Measurements from ENCODE around the gene TOP2A. TPM values are rescaled to one million over a fixed set of nuclear protein-coding genes. Genes with fewer than 3 reads are reported as not detected.
A peak's percentile ranks its signal among the peaks of the same experiment; 100 is the strongest.

The TOP2A gene
- total RNA-seq, 1 donor from 2014 or later = 114 TPM

- Mint-ChIP-seq H3K9me3 (ENCODE audit: low read depth) (no peaks in the 10 kb centered on the region), H3K4me3 (ENCODE audit: low read depth) (no peak overlapping the region), H3K27ac (no peak overlapping the region), H3K36me3 (ENCODE audit: insufficient read depth) (no peaks in the 10 kb centered on the region), H3K4me1 (ENCODE audit: low read depth) (peaks cover 2% of the 10 kb centered on the region), H3K27me3 (peaks cover 15% of the 10 kb centered on the region)
- DNase-seq (ENCODE audit: low spot score, unreplicated experiment) = no peak
- TF ChIP-seq, protein P1, sequence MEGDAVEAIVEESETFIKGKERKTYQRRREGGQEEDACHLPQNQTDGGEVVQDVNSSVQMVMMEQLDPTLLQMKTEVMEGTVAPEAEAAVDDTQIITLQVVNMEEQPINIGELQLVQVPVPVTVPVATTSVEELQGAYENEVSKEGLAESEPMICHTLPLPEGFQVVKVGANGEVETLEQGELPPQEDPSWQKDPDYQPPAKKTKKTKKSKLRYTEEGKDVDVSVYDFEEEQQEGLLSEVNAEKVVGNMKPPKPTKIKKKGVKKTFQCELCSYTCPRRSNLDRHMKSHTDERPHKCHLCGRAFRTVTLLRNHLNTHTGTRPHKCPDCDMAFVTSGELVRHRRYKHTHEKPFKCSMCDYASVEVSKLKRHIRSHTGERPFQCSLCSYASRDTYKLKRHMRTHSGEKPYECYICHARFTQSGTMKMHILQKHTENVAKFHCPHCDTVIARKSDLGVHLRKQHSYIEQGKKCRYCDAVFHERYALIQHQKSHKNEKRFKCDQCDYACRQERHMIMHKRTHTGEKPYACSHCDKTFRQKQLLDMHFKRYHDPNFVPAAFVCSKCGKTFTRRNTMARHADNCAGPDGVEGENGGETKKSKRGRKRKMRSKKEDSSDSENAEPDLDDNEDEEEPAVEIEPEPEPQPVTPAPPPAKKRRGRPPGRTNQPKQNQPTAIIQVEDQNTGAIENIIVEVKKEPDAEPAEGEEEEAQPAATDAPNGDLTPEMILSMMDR (IDR thresholded peaks at IDR 0.05; ENCODE audit: unreplicated experiment) = no peak
These were observed 50.7 kb downstream of the TOP2A start for GRCh38 chr17:40366861-40367518.

- peaks cover 2% of the 10 kb centered on the region for H3K4me1 Mint-ChIP-seq (ENCODE audit: low read depth)
- H3K27me3 Mint-ChIP-seq = peaks cover 18% of the 10 kb centered on the region
- H3K4me3 Mint-ChIP-seq (ENCODE audit: low read depth) = no peak overlapping the region
- H3K27ac Mint-ChIP-seq = no peak overlapping the region
- no peaks in the 10 kb centered on the region for H3K36me3 Mint-ChIP-seq (ENCODE audit: insufficient read depth)
- TF ChIP-seq, protein P1 (IDR thresholded peaks at IDR 0.05; ENCODE audit: unreplicated experiment) = no peak
- H3K9me3 Mint-ChIP-seq (ENCODE audit: low read depth) = no peaks in the 10 kb centered on the region
- no peak for DNase-seq (ENCODE audit: low spot score, unreplicated experiment)
These were observed 51.4 kb downstream of the TOP2A start for GRCh38 chr17:40366076-40366860.

GRCh38 chr17:40364906-40365305 is 52.8 kb downstream of the TOP2A start:
- Mint-ChIP-seq H3K27me3 (peaks cover 29% of the 10 kb centered on the region), H3K27ac (no peak overlapping the region), H3K36me3 (ENCODE audit: insufficient read depth) (no peaks in the 10 kb centered on the region), H3K4me1 (ENCODE audit: low read depth) (peaks cover 2% of the 10 kb centered on the region), H3K4me3 (ENCODE audit: low read depth) (no peak overlapping the region), H3K9me3 (ENCODE audit: low read depth) (no peaks in the 10 kb centered on the region)
- TF ChIP-seq, protein P1 (IDR thresholded peaks at IDR 0.05; ENCODE audit: unreplicated experiment) = no peak
- no peak for DNase-seq (ENCODE audit: low spot score, unreplicated experiment)

DNA sequence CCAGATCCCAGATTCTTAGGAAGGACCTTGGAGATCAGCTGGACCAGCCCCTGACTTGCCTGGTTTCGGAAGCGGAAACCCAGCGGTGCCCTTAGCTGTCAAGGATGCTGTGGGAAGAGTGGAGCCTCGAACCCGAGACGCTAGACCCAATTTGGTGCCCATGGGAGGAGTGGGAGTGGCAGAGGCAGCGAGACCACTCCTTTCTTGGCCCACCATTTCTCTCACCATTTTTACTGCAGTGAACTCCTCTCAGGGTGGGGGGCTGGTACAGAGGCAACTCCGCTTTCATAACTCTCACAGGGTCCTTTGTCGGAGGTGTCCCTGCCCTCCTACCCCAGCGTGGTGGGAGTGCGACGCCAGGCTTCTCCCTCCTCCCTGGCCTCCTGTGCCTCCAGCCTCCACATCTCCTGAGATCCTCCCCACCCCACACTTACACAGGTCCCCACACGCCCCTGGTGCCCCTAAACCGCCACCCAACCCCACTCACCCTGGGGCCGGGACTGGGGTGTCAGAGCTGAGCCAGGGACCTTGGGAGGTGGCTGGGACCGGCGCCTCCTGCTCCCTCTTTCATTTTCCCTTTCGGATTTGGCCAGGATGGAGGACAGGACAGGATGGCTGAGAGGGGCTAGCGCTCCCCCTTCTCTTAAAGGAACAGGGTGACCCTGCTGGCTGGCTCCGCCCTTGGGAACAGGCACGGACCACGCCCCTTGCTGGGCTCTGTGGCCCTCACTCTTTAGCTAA is 53.4 kb downstream of the TOP2A start, which contains the start of gene GJD3:
Gene GJD3, minus strand, starts transcription at position 617 of the 741 bp plus-strand sequence. CDS start 922 bp downstream, outside the sequence.
- TF ChIP-seq, protein P1 (IDR thresholded peaks at IDR 0.05; ENCODE audit: unreplicated experiment) = no peak
- H3K36me3 Mint-ChIP-seq (ENCODE audit: insufficient read depth) = no peaks in the 10 kb centered on the region
- peak within 1 kb of the TSS; percentile 73 for H3K4me3 Mint-ChIP-seq (ENCODE audit: low read depth)
- H3K27me3 Mint-ChIP-seq = peaks cover 30% of the 10 kb centered on the region
- H3K27ac Mint-ChIP-seq = no peak within 1 kb of the TSS
- peaks cover 2% of the 10 kb centered on the region for H3K4me1 Mint-ChIP-seq (ENCODE audit: low read depth)
- no peak for DNase-seq (ENCODE audit: low spot score, unreplicated experiment)
- H3K9me3 Mint-ChIP-seq (ENCODE audit: low read depth) = no peaks in the 10 kb centered on the region

All from progenitor cell of endocrine pancreas (in vitro differentiated cells).